NCI-H446 (cell line): ENCODE data around the gene RRAS.

ENCODE experiments used
- DNase-seq, 2 experiments: peaks; one replicate each; lab custom pipeline; 2025; lab: John Stamatoyannopoulos, UW

The RRAS gene

GRCh38 chr19:49677231-49677900, 37.4 kb upstream of the RRAS start, which contains the start of gene PRMT1:
Gene PRMT1 (plus strand): TSS chr19:49677271. CDS start chr19:49677281, 10 bp downstream.
- DNase-seq = peak; percentile 69 to 81

- peak; percentile 100 for DNase-seq
These were observed 36.9 kb upstream of the RRAS start for GRCh38 chr19:49676784-49677230.

- peak in 1 of 2 experiments; percentile 93 for DNase-seq
These were observed 36.3 kb upstream of the RRAS start for GRCh38 chr19:49676136-49676783.

GRCh38 chr19:49672131-49672919, 32.4 kb upstream of the RRAS start:
- peak; percentile 45 to 79 for DNase-seq

GRCh38 chr19:49669516-49669915, 29.6 kb upstream of the RRAS start:
- no peak for DNase-seq

GRCh38 chr19:49667473-49667872, 27.5 kb upstream of the RRAS start:
- DNase-seq = no peak

- no peak for DNase-seq
These were observed 26.1 kb upstream of the RRAS start for GRCh38 chr19:49666120-49666444.

- peak; percentile 95 to 98 for DNase-seq
These were observed 25.6 kb upstream of the RRAS start, which contains the start of the genes BCL2L12 and IRF3 for GRCh38 chr19:49665351-49666119. Gene BCL2L12 (plus strand): TSS chr19:49665933. CDS start chr19:49666693, 760 bp downstream. Gene IRF3 (minus strand): TSS chr19:49665857. CDS start chr19:49664838, 1,019 bp downstream.

GRCh38 chr19:49665036-49665350, 25.1 kb upstream of the RRAS start:
- no peak for DNase-seq

GRCh38 chr19:49664171-49665035, 24.5 kb upstream of the RRAS start:
- DNase-seq = peak; percentile 42 to 78

GRCh38 chr19:49663224-49663623, 23.3 kb upstream of the RRAS start:
- no peak for DNase-seq

- no peak for DNase-seq
These were observed 22.1 kb upstream of the RRAS start for GRCh38 chr19:49662011-49662410.

- no peak for DNase-seq
These were observed 20.5 kb upstream of the RRAS start for GRCh38 chr19:49660338-49660961.

GRCh38 chr19:49658566-49659442, 18.9 kb upstream of the RRAS start:
- no peak for DNase-seq

GRCh38 chr19:49658139-49658517, 18.2 kb upstream of the RRAS start:
- no peak for DNase-seq

- no peak for DNase-seq
These were observed 17.7 kb upstream of the RRAS start for GRCh38 chr19:49657493-49658138.

GRCh38 chr19:49656456-49657109, 16.6 kb upstream of the RRAS start:
- DNase-seq = no peak
